Measurements from ENCODE around the gene TRIM10.

- TF ChIP-seq, protein P1, sequence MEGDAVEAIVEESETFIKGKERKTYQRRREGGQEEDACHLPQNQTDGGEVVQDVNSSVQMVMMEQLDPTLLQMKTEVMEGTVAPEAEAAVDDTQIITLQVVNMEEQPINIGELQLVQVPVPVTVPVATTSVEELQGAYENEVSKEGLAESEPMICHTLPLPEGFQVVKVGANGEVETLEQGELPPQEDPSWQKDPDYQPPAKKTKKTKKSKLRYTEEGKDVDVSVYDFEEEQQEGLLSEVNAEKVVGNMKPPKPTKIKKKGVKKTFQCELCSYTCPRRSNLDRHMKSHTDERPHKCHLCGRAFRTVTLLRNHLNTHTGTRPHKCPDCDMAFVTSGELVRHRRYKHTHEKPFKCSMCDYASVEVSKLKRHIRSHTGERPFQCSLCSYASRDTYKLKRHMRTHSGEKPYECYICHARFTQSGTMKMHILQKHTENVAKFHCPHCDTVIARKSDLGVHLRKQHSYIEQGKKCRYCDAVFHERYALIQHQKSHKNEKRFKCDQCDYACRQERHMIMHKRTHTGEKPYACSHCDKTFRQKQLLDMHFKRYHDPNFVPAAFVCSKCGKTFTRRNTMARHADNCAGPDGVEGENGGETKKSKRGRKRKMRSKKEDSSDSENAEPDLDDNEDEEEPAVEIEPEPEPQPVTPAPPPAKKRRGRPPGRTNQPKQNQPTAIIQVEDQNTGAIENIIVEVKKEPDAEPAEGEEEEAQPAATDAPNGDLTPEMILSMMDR (IDR thresholded peaks at IDR 0.05): no peak
- TF ChIP-seq EP300 (IDR thresholded peaks at IDR 0.05; ENCODE audit: low read depth) (no peak), POLR2A (IDR thresholded peaks at IDR 0.05) (no peak)
Measured at GRCh38 chr6:30122515-30122914, 38.5 kb downstream of the TRIM10 start.
